ENCODE results near the gene TANGO2. TPM values are rescaled to one million over a fixed set of nuclear protein-coding genes. Genes with fewer than 3 reads are reported as not detected.

TANGO2 gene
- total and polyA plus RNA-seq, 10 of the 15 experiments (the other 5 are each of a cell fraction or from before 2014, with no cell fraction given), result 4.0 to 24.8 (median 20.9) TPM

GRCh38 chr22:20101638-20102037 lies 80.7 kb downstream of the TANGO2 start (continued):
- TF ChIP-seq CUX1 (IDR thresholded peaks at IDR 0.05; ENCODE audit: insufficient replicate concordance, low read depth, low read length), result no peak
- TF ChIP-seq ETV6 (conservative IDR thresholded peaks at IDR 0.05 in 1 of 2, IDR thresholded peaks at IDR 0.05 in 1 of 2; ENCODE audit: borderline replicate concordance in 1 of 2, low read depth in 1 of 2), result no peak
- no peak for TF ChIP-seq RUNX3 (IDR thresholded peaks at IDR 0.05; ENCODE audit: low read length)
- no peak for TF ChIP-seq RELB (IDR thresholded peaks at IDR 0.05; ENCODE audit: low read depth)

GRCh38 chr22:20102203-20102780 lies 81.4 kb downstream of the TANGO2 start:
- ChIA-PET POLR2A (interaction anchor here (0.7 kb wide), 1 partner anchor 80 kb away, joined by 3 read pairs; no protein-coding TSS in a partner anchor), RAD21 (ENCODE audit: unreplicated experiment) (no interaction called here), CTCF (no interaction called here), SMC1A (ENCODE audit: uncharacterized antibody, unreplicated experiment) (no interaction called here)
- WGBS (ENCODE audit: insufficient coverage, insufficient replicate concordance, low lambda C conversion rate, missing lambda C conversion rate), result 92% methylated on average over 12 of the region's 12 CpGs
- ATAC-seq (no peak), FAIRE-seq (no peak), DNase-seq (ENCODE audit: low read depth, low spot score) (no peak)
- Histone ChIP-seq H3K9ac (ENCODE audit: control insufficient read depth, insufficient read depth, low read length) (no peak overlapping the region), H3K4me3 (no peak overlapping the region), H3K36me3 (ENCODE audit: control insufficient read depth in 2 of 2, insufficient read depth in 2 of 2, low read length in 1 of 2) (peaks cover 14 to 34% of the 10 kb centered on the region in 2 experiments), H3K27me3 (replicated peaks in 1 of 2; ENCODE audit: control insufficient read depth in 2 of 2, insufficient read depth in 2 of 2, low read length in 1 of 2) (no peaks in the 10 kb centered on the region), H3K9me3 (replicated peaks; ENCODE audit: control insufficient read depth, insufficient read depth, low read length) (no peaks in the 10 kb centered on the region; the same call in 2 of the 3 replicates), H3K4me1 (ENCODE audit: control insufficient read depth, insufficient read depth, low read length) (no peaks in the 10 kb centered on the region), H3K4me2 (ENCODE audit: control insufficient read depth, insufficient read depth) (no peak overlapping the region), H4K20me1 (ENCODE audit: control insufficient read depth, insufficient read depth) (no peaks in the 10 kb centered on the region), H3K27ac (ENCODE audit: control insufficient read depth, insufficient read depth) (no peak overlapping the region), H3K79me2 (ENCODE audit: control insufficient read depth, insufficient read depth, low read length) (no peaks in the 10 kb centered on the region), H2AFZ (ENCODE audit: control insufficient read depth, low read depth, low read length) (no peak overlapping the region)
- no TSS peak for BruUV-seq (replicated peaks)
- in situ Hi-C loops (cut with MboI), result no loop called here
- intact Hi-C loops (cut with micrococcal nuclease; ENCODE audit: unreplicated experiment), result no loop called here
- no peak for TF ChIP-seq PBX3 (IDR thresholded peaks at IDR 0.05; ENCODE audit: insufficient replicate concordance, low read depth, low read length)
- TF ChIP-seq NKRF (conservative IDR thresholded peaks at IDR 0.05), result no peak
- TF ChIP-seq TCF7 (IDR thresholded peaks at IDR 0.05; ENCODE audit: borderline replicate concordance), result no peak
- TF ChIP-seq CREB1 (IDR thresholded peaks at IDR 0.05; ENCODE audit: low read depth), result no peak
- no peak for TF ChIP-seq CEBPB (IDR thresholded peaks at IDR 0.05; ENCODE audit: borderline replicate concordance in 1 of 2, low read depth in 2 of 2, low read length in 2 of 2)
- TF ChIP-seq KAT2A (conservative IDR thresholded peaks at IDR 0.05; ENCODE audit: control insufficient read depth, low read depth, low read length), result no peak
- no peak for TF ChIP-seq SPI1 (IDR thresholded peaks at IDR 0.05; ENCODE audit: borderline replicate concordance, insufficient read depth, low read depth, low read length)
